Psoas muscle (tissue), 8 donors: Measurements from ENCODE around the gene VARS1. TPM values are rescaled to one million over a fixed set of nuclear protein-coding genes. Genes with fewer than 3 reads are reported as not detected.

Experiments
- ATAC-seq, 4 donors: fragments of 200-7000 bp; cut with Tn5 transposase; one replicate each; pipeline ENCODE4 v1.9.1; 2020; ENCODE audit warnings: moderate library complexity in 3 of 4, mild to moderate bottlenecking in 2 of 4
- DNase-seq, 2 donors: peaks; one replicate each; pipeline ENCODE4 v3.0.0-alpha.2; 2020
- H3K27ac ChIP-seq: fragments of 200-600 bp; one replicate; pipeline ENCODE4 v1.8.0; 2022
- H3K27me3 ChIP-seq, 3 donors: fragments of 200-600 bp in 1 of 3; one replicate each; pipeline versions ENCODE4 v1.6.1 to v1.8.0; 2013 to 2022; ENCODE audit warnings: low read length in 2 of 3, mild to moderate bottlenecking in 2 of 3, moderate library complexity in 1 of 3; ENCODE audit not compliant: insufficient read depth in 3 of 3
- H3K36me3 ChIP-seq, 2 donors: fragments of 200-600 bp in 1 of 2; one replicate each; pipeline versions ENCODE4 v1.6.1 to v1.8.0; 2013 to 2022; ENCODE audit warnings: low read depth in 1 of 2, mild to moderate bottlenecking in 1 of 2, moderate library complexity in 1 of 2; ENCODE audit not compliant: insufficient read depth in 1 of 2
- H3K4me1 ChIP-seq: fragments of 200-600 bp; one replicate; pipeline ENCODE4 v1.8.0; 2022
- H3K4me3 ChIP-seq: fragments of 200-600 bp; one replicate; pipeline ENCODE4 v1.8.0; 2022; ENCODE audit warnings: mild to moderate bottlenecking
- H3K9me3 ChIP-seq: fragments of 200-600 bp; one replicate; pipeline ENCODE4 v1.8.0; 2022
- WGBS, 3 donors: extraction: QIAGEN DNeasy Blood & Tissue Kit; methylation state at CpG; one replicate each; pipeline versions ENCODE4 v1.1.6 to v1.1.7; 2013; 5-methylcytosine and 5-hydroxymethylcytosine counted together
- intact Hi-C, 2 donors: fragments of 100-400 bp; cut with DNase I; formaldehyde crosslinking; loops; one replicate each; pipeline versions ENCODE4 v1.11.0 to v1.14.2; 2022
- polyA plus RNA-seq, 3 donors: library from polyadenylated mRNA; stranded (reverse); fragments of 200-250 nt; gene quantifications; one replicate each; pipeline ENCODE4 v1.2.3, GENCODE V29; 2013
- total RNA-seq, 4 donors: library from RNA; stranded (reverse); fragmentation: NEBNext Ultra II Directional in 2 of 4; extraction: Animal tissue kit (Norgen Biotek cat#: 25700) in 2 of 4; gene quantifications; one replicate each; pipeline versions ENCODE4 v1.2.1 to v1.2.4, GENCODE V29; 2021 to 2023
- TF ChIP-seq, protein P1 (sequence below): fragments of 200-600 bp; IDR thresholded peaks from one replicate; pipeline ENCODE4 v1.8.0; 2022; ENCODE audit warnings: antibody characterized with exemption
- donor health status: healthy with polysubstance abuse.
- donor health status: DM: no; HTN: no; CAD: no; lungs with moderate emphysema.
- donor health status: Bipolar disorder and iron deficiency.
- donor health status: healthy.
- donor health status: DM: yes; HTN: yes; CAD: no.
- donor health status: DM: no; HTN: no; CAD: no.
- donor health status: DM: no; HTN: no; CAD: no.
- donor health status: DM: yes; HTN: yes; CAD: no.

Gene VARS1
- total and polyA plus RNA-seq, 7 donors = 43.9 to 108 (median 65.2) TPM

DNA sequence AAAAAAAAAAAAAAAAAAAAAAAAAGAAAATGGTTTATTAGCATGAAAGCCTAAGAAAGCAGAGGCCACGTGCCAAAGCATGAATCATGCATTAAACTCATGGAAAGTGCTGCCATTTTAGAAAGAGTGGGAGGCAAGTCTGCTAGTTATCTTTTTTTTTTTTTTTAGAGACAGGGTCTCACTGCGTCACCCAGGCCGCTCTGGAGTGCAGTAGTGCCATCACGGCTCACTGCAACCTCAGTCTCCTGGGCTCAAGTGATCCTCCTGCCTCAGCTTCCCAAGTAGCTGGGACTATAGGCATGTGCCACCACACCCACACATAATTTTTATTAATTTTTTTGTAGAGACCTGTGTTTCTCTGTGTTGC, 23.6 kb downstream of the VARS1 start:
- no peak for ATAC-seq
- intact Hi-C loops = loop anchor here in 1 of 2 donors (5.0 to 10.0 kb wide), 2 partner anchors 60 to 93 kb away; partner anchors contain the start of gene NEU1
- WGBS, 3 donors = 71 to 78% (median 74%) methylated on average over 4 of the region's 4 CpGs

DNA sequence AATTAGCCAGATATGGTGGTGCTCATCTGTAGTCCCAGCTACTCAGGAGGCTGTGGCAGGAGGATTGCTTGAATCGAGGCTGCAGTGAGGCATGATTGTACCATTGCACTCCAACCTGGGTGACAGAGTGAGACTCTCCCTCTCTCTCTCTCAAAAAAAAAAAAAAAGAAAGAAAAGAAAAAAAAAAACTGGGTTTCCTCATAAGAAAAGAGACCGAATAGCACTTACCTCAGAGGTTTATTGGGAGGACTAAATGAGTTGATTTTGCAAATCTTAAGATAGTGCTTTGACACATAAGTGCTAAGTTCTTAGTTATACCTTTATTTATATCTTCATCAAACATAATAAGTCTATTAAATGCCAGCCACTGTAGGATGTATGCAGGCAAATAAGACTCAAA, 24.7 kb downstream of the VARS1 start:
- 87 to 94% (median 87%) methylated on average over 2 of the region's 2 CpGs for WGBS, 3 donors
- no peak for ATAC-seq
- no peaks in the 10 kb centered on the region for H3K27me3 ChIP-seq
- no peaks in the 10 kb centered on the region for H3K9me3 ChIP-seq
- H3K4me1 ChIP-seq = no peaks in the 10 kb centered on the region
- no peak for DNase-seq
- intact Hi-C loops = loop anchor here in 1 of 2 donors (5.0 to 10.0 kb wide), 2 partner anchors 61 to 94 kb away; partner anchors contain the start of gene NEU1
- TF ChIP-seq, protein P1, sequence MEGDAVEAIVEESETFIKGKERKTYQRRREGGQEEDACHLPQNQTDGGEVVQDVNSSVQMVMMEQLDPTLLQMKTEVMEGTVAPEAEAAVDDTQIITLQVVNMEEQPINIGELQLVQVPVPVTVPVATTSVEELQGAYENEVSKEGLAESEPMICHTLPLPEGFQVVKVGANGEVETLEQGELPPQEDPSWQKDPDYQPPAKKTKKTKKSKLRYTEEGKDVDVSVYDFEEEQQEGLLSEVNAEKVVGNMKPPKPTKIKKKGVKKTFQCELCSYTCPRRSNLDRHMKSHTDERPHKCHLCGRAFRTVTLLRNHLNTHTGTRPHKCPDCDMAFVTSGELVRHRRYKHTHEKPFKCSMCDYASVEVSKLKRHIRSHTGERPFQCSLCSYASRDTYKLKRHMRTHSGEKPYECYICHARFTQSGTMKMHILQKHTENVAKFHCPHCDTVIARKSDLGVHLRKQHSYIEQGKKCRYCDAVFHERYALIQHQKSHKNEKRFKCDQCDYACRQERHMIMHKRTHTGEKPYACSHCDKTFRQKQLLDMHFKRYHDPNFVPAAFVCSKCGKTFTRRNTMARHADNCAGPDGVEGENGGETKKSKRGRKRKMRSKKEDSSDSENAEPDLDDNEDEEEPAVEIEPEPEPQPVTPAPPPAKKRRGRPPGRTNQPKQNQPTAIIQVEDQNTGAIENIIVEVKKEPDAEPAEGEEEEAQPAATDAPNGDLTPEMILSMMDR = no peak
- H3K27ac ChIP-seq = no peak overlapping the region
- no peak overlapping the region for H3K4me3 ChIP-seq
- H3K36me3 ChIP-seq = peaks cover 0 to 24% of the 10 kb centered on the region in 2 donors

More for the DNA sequence above, 23.6 kb downstream of the VARS1 start:
- Histone ChIP-seq H3K36me3 (peaks cover 0 to 12% of the 10 kb centered on the region in 2 donors), H3K27me3 (no peaks in the 10 kb centered on the region), H3K4me1 (peaks cover 9% of the 10 kb centered on the region), H3K9me3 (no peaks in the 10 kb centered on the region), H3K27ac (no peak overlapping the region), H3K4me3 (no peak overlapping the region)
- no peak for DNase-seq
- TF ChIP-seq, protein P1 = no peak

DNA sequence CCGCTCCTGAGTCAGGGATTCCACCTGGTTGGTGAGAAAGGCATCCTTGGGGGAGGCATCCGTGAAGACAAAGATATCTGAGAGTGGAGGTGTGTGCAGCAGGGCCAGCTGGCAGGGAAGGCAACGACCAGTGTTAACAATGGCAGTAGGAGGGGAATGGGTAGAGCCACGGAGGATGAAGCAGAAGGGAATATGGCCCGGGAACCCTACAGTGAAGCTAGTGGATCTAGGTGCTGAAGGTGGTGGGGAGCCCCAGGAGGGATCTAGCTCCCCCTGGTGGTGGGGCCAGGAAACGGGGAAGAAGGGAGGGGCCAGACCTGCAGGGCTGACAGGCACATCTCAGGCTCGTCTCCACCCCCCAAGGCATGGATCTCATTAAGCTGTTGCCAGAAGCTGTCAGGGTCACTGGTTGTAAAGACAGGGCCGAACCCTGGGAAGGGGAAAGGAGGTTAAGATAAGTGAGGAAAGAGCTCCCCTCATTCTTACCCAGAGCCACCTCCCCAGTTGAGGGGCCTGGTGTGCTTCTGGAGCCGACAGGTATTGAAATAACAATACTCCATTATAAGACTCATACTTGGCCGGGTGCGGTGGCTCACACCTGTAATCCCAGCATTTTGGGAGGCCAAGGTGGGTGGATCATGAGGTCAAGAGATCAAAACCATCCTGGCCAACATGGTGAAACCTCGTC, 25.7 kb downstream of the VARS1 start:
- WGBS, 3 donors = 56 to 65% (median 56%) methylated on average over 12 of the region's 12 CpGs

DNA sequence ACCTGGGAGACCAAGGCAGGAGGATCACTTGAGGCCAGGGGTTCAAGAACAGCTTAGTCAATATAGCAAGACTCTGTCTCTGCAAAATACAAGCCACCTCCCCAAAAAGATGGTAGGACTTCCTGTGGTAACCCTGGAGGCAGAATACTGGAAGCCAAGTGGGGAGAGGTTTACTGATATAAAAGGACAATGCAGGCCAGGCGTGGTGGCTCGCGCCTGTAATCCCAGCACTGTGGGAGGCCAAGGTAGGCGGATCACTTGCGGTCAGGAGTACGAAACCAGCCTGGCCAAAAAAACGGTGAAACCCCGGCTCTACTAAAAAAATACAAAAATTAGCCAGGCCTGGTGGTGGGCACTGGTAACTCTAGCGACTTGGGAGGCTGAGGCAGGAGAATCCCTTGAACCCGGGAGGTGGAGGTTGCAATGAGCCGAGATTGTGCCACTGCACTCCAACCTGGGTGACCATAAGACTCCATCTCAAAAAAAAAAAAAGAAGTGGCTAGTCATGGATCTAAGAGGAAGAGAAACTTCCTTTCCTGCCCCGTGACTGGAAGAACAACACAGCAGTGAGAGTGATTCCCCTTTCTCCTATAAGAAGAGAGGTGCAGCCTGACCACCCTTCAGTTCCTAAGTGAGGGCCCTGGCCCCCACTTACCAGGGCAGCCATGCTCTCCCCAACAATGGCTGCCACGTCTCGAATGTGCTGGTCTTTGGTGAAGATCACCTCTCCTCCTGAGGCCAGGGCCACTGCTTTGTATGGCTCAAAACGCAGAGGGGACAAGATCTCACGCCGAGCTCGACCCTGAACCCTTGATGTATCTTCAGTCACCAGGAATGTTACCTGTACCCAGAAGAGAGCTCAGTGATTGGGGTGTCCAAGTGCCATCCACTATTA, 26.9 kb downstream of the VARS1 start:
- H3K27ac ChIP-seq = no peak overlapping the region
- no peaks in the 10 kb centered on the region for H3K4me1 ChIP-seq
- TF ChIP-seq, protein P1 = no peak
- WGBS, 3 donors = 89 to 90% (median 89%) methylated on average over 18 of the region's 18 CpGs
- H3K9me3 ChIP-seq = no peaks in the 10 kb centered on the region
- no peak for ATAC-seq
- intact Hi-C loops = loop anchor here (2.0 to 5.0 kb wide), 2 partner anchors 86 to 88 kb away; partner anchors contain the start of gene LY6G5C (in 2 of the 2)
- no peaks in the 10 kb centered on the region for H3K27me3 ChIP-seq
- no peak for DNase-seq
- H3K4me3 ChIP-seq = no peak overlapping the region
- H3K36me3 ChIP-seq = peaks cover 0 to 39% of the 10 kb centered on the region in 2 donors

More for the DNA sequence above, 25.7 kb downstream of the VARS1 start:
- Histone ChIP-seq H3K27me3 (no peaks in the 10 kb centered on the region), H3K27ac (no peak overlapping the region), H3K36me3 (peaks cover 0 to 32% of the 10 kb centered on the region in 2 donors), H3K4me1 (no peaks in the 10 kb centered on the region), H3K9me3 (no peaks in the 10 kb centered on the region), H3K4me3 (no peak overlapping the region)
- DNase-seq = peak; percentile 73 to 88
- intact Hi-C loops = loop anchor here (2.0 to 10.0 kb wide), 4 partner anchors 62 to 95 kb away; partner anchors contain the start of genes LY6G5C (in 2 of the 2) and NEU1 (in 1 of the 2)
- peak; percentile 82 to 85 (median 84) for ATAC-seq
- TF ChIP-seq, protein P1 = peak; percentile 87
